Upper lobe of right lung (tissue), 1 donor: ENCODE results near the gene KLHL26. TPM values are rescaled to one million over a fixed set of nuclear protein-coding genes. Genes with fewer than 3 reads are reported as not detected.

Experiments
- ATAC-seq: fragments of 200-7000 bp; cut with Tn5 transposase; one replicate; pipeline ENCODE4 v1.9.1; 2020; ENCODE audit warnings: mild to moderate bottlenecking, moderate library complexity
- DNase-seq: peaks from one replicate; pipeline ENCODE4 v3.0.0-alpha.2; 2020
- H3K27ac ChIP-seq: fragments of 200-600 bp; one replicate; pipeline ENCODE4 v1.8.0; 2022
- H3K27me3 ChIP-seq: fragments of 200-600 bp; one replicate; pipeline ENCODE4 v1.8.0; 2022; ENCODE audit warnings: mild to moderate bottlenecking
- H3K36me3 ChIP-seq: fragments of 200-600 bp; one replicate; pipeline ENCODE4 v1.8.0; 2022
- H3K4me1 ChIP-seq: fragments of 200-600 bp; one replicate; pipeline ENCODE4 v1.8.0; 2022
- H3K4me3 ChIP-seq: fragments of 200-600 bp; one replicate; pipeline ENCODE4 v1.8.0; 2022; ENCODE audit warnings: mild to moderate bottlenecking
- H3K9me3 ChIP-seq: fragments of 200-600 bp; one replicate; pipeline ENCODE4 v1.8.0; 2022
- intact Hi-C: fragments of 100-400 bp; cut with DNase I; formaldehyde crosslinking; loops from one replicate; pipeline ENCODE4 v1.11.0; 2022
- total RNA-seq: library from RNA; stranded (reverse); fragmentation: NEBNext Ultra II Directional; extraction: Animal tissue kit (Norgen Biotek cat#: 25700); gene quantifications from one replicate; pipeline ENCODE4 v1.2.1, GENCODE V29; 2021
- TF ChIP-seq, protein P1 (sequence below): fragments of 200-600 bp; IDR thresholded peaks from one replicate; pipeline ENCODE4 v1.8.0; 2022; ENCODE audit warnings: antibody characterized with exemption
- donor health status: DM: no; HTN: yes; CAD: no; lungs with severe emphysema.

KLHL26 gene
- total RNA-seq, 1 donor from 2014 or later = 11.8 TPM

DNA sequence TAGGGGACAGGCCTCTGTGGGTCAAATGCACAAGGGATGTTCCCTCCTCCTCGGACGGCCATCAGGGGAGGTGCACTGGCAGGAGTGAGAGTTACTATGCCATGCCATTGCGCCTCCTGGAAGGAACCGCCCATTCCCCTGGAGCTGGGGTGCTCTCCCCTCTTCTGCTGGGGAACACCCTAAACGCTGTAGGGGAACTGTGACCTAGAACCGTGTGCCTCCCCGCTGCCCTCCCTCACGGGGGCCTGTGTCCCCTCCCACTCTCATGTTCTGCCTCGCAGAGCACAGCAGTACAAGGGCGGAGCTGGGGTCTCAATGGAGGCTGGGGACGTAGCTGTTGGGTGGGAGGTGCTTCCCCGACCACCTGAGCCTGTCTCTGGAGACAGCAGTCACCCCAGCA, 29.5 kb downstream of the KLHL26 start:
- H3K9me3 ChIP-seq = no peaks in the 10 kb centered on the region
- intact Hi-C loops = no loop called here
- no peak for ATAC-seq
- no peak overlapping the region for H3K4me3 ChIP-seq
- H3K27ac ChIP-seq = no peak overlapping the region
- TF ChIP-seq, protein P1, sequence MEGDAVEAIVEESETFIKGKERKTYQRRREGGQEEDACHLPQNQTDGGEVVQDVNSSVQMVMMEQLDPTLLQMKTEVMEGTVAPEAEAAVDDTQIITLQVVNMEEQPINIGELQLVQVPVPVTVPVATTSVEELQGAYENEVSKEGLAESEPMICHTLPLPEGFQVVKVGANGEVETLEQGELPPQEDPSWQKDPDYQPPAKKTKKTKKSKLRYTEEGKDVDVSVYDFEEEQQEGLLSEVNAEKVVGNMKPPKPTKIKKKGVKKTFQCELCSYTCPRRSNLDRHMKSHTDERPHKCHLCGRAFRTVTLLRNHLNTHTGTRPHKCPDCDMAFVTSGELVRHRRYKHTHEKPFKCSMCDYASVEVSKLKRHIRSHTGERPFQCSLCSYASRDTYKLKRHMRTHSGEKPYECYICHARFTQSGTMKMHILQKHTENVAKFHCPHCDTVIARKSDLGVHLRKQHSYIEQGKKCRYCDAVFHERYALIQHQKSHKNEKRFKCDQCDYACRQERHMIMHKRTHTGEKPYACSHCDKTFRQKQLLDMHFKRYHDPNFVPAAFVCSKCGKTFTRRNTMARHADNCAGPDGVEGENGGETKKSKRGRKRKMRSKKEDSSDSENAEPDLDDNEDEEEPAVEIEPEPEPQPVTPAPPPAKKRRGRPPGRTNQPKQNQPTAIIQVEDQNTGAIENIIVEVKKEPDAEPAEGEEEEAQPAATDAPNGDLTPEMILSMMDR = no peak
- no peaks in the 10 kb centered on the region for H3K27me3 ChIP-seq
- H3K4me1 ChIP-seq = no peaks in the 10 kb centered on the region
- DNase-seq = no peak
- peaks cover 41% of the 10 kb centered on the region for H3K36me3 ChIP-seq

DNA sequence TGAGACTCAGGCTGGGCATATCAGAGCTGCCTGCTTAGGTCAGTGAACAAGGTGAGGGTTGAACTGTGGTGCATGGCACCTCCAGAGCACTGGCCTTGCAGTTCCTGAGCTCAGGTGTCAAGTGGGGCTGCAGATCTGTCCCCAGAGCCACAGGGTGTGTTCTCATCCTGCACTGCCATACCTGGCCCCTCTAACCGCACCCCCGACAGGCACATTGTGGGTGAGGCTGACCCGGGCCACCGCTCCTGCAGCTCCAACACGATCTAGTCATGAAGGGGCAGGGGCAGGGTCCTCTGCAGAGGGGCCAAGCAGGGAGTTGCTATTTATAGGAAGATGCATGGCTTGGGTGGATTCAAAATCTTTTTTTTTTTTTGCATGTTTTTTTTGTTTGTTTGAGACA, 30.0 kb downstream of the KLHL26 start:
- TF ChIP-seq, protein P1 = no peak
- no peaks in the 10 kb centered on the region for H3K4me1 ChIP-seq
- intact Hi-C loops = no loop called here
- no peaks in the 10 kb centered on the region for H3K27me3 ChIP-seq
- DNase-seq (no peak), ATAC-seq (no peak)
- H3K9me3 ChIP-seq = no peaks in the 10 kb centered on the region
- peaks cover 41% of the 10 kb centered on the region for H3K36me3 ChIP-seq
- no peak overlapping the region for H3K27ac ChIP-seq
- H3K4me3 ChIP-seq = no peak overlapping the region

DNA sequence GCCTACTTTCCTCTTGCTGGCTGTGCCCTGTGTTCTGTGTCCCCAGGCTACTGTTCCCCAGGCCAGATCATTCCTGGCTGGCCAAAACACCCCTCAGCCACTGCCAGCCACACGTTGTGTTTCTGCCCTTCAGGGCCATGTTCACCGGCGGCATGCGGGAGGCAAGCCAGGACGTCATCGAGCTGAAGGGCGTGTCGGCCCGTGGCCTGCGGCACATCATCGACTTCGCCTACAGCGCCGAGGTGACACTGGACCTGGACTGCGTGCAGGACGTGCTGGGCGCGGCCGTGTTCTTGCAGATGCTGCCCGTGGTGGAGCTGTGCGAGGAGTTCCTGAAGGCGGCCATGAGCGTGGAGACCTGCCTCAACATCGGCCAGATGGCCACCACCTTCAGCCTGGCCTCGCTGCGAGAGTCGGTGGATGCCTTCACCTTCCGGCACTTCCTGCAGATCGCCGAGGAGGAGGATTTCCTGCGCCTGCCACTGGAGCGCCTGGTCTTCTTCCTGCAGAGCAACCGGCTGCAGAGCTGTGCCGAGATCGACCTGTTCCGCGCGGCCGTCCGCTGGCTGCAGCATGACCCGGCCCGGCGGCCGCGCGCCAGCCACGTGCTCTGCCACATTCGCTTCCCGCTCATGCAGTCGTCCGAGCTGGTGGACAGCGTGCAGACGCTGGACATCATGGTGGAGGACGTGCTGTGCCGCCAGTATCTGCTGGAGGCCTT, 30.9 kb downstream of the KLHL26 start:
- peaks cover 41% of the 10 kb centered on the region for H3K36me3 ChIP-seq
- DNase-seq (no peak), ATAC-seq (no peak)
- no peak overlapping the region for H3K27ac ChIP-seq
- TF ChIP-seq, protein P1 = no peak
- intact Hi-C loops = no loop called here
- no peaks in the 10 kb centered on the region for H3K9me3 ChIP-seq
- H3K27me3 ChIP-seq = no peaks in the 10 kb centered on the region
- H3K4me1 ChIP-seq = peaks cover 8% of the 10 kb centered on the region
- no peak overlapping the region for H3K4me3 ChIP-seq

DNA sequence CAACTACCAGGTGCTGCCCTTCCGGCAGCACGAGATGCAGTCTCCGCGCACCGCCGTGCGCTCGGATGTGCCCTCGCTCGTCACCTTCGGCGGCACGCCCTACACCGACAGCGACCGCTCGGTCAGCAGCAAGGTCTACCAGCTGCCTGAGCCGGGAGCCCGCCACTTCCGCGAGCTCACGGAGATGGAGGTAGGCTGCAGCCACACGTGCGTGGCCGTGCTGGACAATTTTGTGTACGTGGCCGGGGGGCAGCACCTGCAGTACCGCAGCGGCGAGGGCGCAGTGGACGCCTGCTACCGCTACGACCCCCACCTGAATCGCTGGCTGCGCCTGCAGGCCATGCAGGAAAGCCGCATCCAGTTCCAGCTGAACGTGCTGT, 31.4 kb downstream of the KLHL26 start:
- DNase-seq = no peak
- H3K9me3 ChIP-seq = no peaks in the 10 kb centered on the region
- no peaks in the 10 kb centered on the region for H3K27me3 ChIP-seq
- no peak for ATAC-seq
- peaks cover 8% of the 10 kb centered on the region for H3K4me1 ChIP-seq
- H3K36me3 ChIP-seq = peaks cover 41% of the 10 kb centered on the region
- H3K4me3 ChIP-seq = no peak overlapping the region
- no peak overlapping the region for H3K27ac ChIP-seq
- TF ChIP-seq, protein P1 = no peak
- intact Hi-C loops = no loop called here

DNA sequence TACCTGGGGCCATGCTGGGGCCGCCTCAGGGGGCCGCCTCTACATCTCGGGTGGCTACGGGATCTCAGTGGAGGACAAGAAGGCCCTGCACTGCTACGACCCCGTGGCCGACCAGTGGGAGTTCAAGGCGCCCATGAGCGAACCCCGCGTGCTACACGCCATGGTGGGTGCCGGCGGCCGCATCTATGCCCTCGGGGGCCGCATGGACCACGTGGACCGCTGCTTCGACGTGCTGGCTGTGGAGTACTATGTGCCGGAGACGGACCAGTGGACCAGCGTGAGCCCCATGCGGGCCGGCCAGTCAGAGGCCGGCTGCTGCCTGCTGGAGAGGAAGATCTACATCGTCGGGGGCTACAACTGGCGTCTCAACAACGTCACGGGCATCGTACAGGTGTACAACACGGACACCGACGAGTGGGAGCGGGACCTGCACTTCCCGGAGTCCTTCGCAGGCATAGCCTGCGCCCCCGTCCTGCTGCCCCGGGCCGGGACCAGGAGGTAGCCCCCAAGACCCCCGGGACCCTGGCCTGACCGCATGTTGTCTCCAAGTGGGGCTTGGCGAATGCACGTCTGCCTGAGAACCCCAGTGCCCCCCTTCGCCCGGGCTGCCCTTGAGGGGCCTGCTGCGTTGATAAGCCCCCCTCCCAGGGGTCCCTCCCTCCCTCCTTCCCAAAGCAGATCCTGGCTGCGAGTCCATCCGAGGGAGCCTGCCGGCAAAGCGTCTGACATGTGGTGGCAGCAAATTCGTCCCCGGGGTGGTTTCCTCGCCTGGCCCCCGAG, 32.1 kb downstream of the KLHL26 start:
- no peaks in the 10 kb centered on the region for H3K27me3 ChIP-seq
- no peaks in the 10 kb centered on the region for H3K9me3 ChIP-seq
- no peak overlapping the region for H3K4me3 ChIP-seq
- H3K4me1 ChIP-seq = peaks cover 8% of the 10 kb centered on the region
- H3K27ac ChIP-seq = no peak overlapping the region
- intact Hi-C loops = no loop called here
- DNase-seq = no peak
- peaks cover 41% of the 10 kb centered on the region for H3K36me3 ChIP-seq
- TF ChIP-seq, protein P1 = no peak
- no peak for ATAC-seq
